IPS-20b (cell line): ENCODE measurements around the gene CNST.
"Not testable (repeated sequence)": the region's sequence is repeated elsewhere in the genome, so short reads cannot be mapped to it uniquely, and the experiment has no call there.

ENCODE experiments used
- H3K27ac ChIP-seq: one replicate; pipeline ENCODE4 v1.5.1; 2013; ENCODE audit warnings: low read length
- H3K27me3 ChIP-seq: 2 replicates; pipeline ENCODE4 v1.6.1; 2013; ENCODE audit warnings: mild to moderate bottlenecking, low read length, inconsistent platforms; ENCODE audit not compliant: insufficient read depth
- H3K36me3 ChIP-seq: 2 replicates; pipeline ENCODE4 v1.6.1; 2013; ENCODE audit warnings: low read depth, mild to moderate bottlenecking, inconsistent platforms, low read length, moderate library complexity; ENCODE audit not compliant: insufficient read depth
- H3K4me1 ChIP-seq: 2 replicates; pipeline ENCODE4 v1.6.1; 2013; ENCODE audit warnings: mild to moderate bottlenecking, control low read depth, inconsistent platforms, low read length, moderate library complexity; ENCODE audit not compliant: insufficient read depth
- H3K4me3 ChIP-seq: 2 replicates; pipeline ENCODE4 v1.5.1; 2013; ENCODE audit warnings: mild to moderate bottlenecking, low read length, inconsistent platforms
- H3K9ac ChIP-seq: 2 replicates; pipeline ENCODE4 v1.6.1; 2013; ENCODE audit warnings: low read depth, mild to moderate bottlenecking, inconsistent platforms, low read length, moderate library complexity
- H3K9me3 ChIP-seq: 2 replicates; pipeline ENCODE4 v1.6.1; 2013; ENCODE audit warnings: mild to moderate bottlenecking, low read depth, low read length, inconsistent platforms; ENCODE audit not compliant: insufficient read depth

The CNST gene

GRCh38 chr1:246564839-246565750 is 1.2 kb upstream of the CNST start:
- Histone ChIP-seq H3K4me1 (peaks cover 4% of the 10 kb centered on the region; the same call in 1 of the 2 replicates), H3K4me3 (peak overlapping the region; percentile 100), H3K9me3 (no peaks in the 10 kb centered on the region), H3K36me3 (peaks cover 28% of the 10 kb centered on the region), H3K9ac (peak overlapping the region; percentile 95), H3K27ac (no peak overlapping the region), H3K27me3 (no peaks in the 10 kb centered on the region)

DNA sequence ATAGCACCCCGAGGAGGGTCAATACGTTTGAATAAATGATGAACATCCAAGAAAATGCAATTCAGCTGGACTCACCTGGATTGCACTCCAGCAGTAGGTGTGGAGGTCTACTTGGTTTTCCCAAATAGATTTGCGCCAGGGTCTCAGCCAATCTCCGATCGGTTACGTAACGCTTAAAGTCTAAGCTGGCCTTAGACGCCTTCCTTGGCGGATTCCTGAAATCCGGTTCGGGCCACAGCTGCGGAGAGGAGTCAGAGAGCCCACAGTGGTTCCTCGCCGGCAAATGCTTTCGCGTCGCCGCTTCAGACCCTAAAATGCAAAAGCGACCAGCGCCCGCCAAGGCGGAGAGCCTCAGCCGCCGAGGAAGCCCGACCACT is 517 bp upstream of the CNST start:
- Histone ChIP-seq H3K36me3 (peaks cover 22% of the 10 kb centered on the region), H3K4me1 (peaks cover 4% of the 10 kb centered on the region; the same call in 1 of the 2 replicates), H3K4me3 (peak overlapping the region; percentile 100), H3K27ac (no peak overlapping the region), H3K9ac (peak overlapping the region; percentile 95), H3K9me3 (no peaks in the 10 kb centered on the region), H3K27me3 (no peaks in the 10 kb centered on the region)

DNA sequence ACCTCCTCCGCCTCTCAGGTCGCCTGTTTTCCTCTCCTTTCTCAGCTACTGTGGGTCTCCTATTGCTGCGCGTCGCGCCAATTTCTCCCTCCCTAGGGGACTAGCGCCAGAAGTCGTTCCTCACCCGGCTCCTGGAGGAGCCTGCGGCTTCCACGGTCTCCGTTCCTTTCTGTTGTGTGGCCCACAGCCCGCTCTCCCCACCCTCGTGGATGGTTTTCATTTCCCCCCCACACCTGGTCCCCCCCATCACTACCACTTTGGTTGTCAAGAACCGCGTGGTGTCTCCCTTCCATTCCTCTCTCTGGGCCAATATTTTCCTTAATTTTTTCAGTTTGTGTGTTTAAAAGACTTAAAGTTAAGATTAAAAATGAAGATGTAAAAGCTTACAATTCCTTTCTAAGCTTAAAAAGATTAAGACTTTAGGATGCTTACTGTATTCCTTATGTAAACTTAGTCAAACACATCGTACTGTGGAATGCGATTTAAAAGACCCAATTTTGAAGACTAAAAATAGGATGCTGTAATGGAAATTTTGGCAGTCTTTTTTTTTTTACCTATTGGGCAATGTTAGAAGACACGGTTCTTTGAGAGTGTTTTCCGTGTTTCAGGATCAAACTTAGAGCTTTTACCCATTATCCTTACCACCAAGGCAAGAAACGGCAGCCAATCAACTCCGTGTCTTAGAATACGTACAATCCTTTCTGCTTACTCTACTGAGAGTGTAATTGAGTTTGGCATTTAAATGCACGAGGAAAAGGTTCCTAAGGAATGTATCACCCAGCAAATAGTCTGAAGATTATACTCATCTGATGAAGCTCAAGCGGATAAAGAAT is 773 bp downstream of the CNST start:
- Histone ChIP-seq H3K9me3 (no peaks in the 10 kb centered on the region), H3K36me3 (peaks cover 21% of the 10 kb centered on the region), H3K27me3 (no peaks in the 10 kb centered on the region), H3K4me1 (peaks cover 4% of the 10 kb centered on the region; the same call in 1 of the 2 replicates), H3K9ac (peak overlapping the region; percentile 95), H3K4me3 (peak overlapping the region; percentile 100), H3K27ac (peak overlapping the region; percentile 91)

DNA sequence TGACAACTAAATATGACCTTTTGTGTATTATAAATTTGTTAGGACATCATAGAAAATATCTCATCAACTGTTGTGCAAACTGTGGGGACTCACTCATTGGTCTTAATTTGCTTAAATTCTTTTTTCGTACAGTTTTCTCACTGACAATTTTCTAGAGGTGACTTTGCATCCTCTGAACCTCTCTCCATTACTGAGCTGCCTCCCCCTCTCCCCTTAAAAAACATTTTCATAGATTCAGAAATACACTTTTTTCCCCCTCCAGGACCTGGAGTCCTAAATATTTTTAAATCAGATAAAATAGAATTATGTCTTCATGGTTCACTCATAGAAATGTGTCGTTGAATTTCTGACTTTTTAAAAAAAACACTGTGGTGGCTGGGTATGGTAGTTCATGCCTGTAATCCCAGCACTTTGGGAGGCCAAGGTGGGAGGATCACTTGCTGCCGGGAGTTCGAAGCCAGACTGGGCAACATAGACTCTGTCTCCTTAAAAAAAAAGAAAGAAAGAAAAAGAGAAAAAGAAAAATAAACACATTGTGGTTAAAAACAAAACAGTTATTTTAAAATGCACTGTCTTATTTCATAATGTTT is 1.5 kb downstream of the CNST start:
- peak overlapping the region; percentile 95; the same call in 1 of the 2 replicates for H3K9ac ChIP-seq
- H3K27ac ChIP-seq, result no peak overlapping the region
- no peaks in the 10 kb centered on the region for H3K27me3 ChIP-seq
- peak overlapping the region; percentile 100 for H3K4me3 ChIP-seq
- peaks cover 16% of the 10 kb centered on the region for H3K36me3 ChIP-seq
- H3K4me1 ChIP-seq, result peaks cover 4% of the 10 kb centered on the region; the same call in 1 of the 2 replicates
- H3K9me3 ChIP-seq, result no peaks in the 10 kb centered on the region

DNA sequence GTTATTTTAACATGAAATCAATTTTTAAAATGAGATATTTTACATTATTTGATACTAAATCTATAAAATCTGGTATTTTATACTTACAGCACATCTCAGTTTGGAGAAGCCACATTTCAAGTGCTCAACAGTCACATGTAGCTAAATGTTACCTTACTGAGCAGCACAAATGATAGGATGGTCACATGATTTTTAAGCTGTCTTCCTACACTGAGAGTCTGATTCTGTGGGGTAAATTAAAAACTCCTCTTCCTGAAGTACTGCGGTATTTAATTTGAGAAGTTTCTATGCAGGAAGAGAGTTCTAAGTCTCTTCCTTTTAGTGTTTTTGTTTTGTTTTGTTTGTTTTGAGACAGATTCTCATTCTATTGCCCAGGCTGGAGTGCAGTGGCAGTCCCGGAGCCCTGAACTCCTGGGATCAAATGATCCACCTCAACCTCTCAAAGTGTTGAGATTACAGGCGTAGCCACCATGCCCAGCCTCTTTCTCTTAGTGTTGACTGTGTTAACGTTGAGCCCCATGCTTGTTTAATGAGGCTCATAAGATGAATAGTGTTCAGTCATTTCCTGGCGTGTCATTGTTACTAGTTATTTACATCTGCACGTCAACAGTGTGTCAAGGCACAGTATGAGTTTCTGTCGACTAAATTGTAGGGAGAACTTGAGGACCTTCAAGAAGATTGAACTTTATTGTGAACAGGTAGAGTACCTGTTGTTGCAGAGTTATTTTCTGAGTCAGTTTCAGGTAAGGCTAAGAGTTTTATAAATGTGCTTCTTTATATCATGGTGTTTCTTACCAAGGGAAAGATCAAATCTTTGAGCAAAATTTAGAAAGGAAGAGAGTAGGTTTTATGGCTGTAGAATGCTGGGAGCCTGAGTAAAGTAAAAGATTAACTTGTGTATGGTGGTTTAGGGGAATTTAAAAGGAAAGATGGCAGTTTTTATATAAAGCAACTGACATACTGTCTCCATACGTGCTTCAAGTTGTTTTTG is 3.3 kb downstream of the CNST start:
- H3K27ac ChIP-seq, result no peak overlapping the region
- H3K4me3 ChIP-seq, result no peak overlapping the region
- peaks cover 4% of the 10 kb centered on the region; the same call in 1 of the 2 replicates for H3K4me1 ChIP-seq
- no peaks in the 10 kb centered on the region for H3K9me3 ChIP-seq
- no peak overlapping the region for H3K9ac ChIP-seq
- H3K36me3 ChIP-seq, result no peaks in the 10 kb centered on the region
- H3K27me3 ChIP-seq, result no peaks in the 10 kb centered on the region

- not testable (repeated sequence) for H3K4me3 ChIP-seq, H3K4me1 ChIP-seq, H3K9me3 ChIP-seq, H3K27me3 ChIP-seq, H3K36me3 ChIP-seq, H3K9ac ChIP-seq, H3K27ac ChIP-seq
Measured at GRCh38 chr1:246571309-246571708, 5.1 kb downstream of the CNST start.

GRCh38 chr1:246571953-246572352 is 5.7 kb downstream of the CNST start:
- no peaks in the 10 kb centered on the region; the same call in 1 of the 2 replicates for H3K4me1 ChIP-seq

DNA sequence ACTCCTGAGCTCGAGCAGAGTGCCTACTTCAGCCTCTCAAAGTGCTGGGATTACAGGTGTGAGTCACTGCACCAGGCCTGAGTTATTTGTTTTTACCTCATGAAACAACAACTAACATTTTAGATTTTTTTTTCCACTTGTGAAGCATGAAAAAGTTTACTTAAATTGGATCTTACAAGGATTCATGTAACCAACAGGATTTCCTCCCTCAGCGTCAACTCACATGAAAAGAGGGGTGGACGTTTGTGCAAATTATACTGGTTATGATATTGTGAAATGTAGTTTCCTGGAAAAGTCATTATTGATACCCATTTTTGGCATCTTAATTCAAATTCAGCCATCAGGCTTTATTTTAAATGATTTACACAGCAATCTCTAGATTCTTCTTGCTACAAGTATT is 6.5 kb downstream of the CNST start:
- Histone ChIP-seq H3K9ac (no peak overlapping the region), H3K27me3 (no peaks in the 10 kb centered on the region), H3K36me3 (no peaks in the 10 kb centered on the region), H3K9me3 (no peaks in the 10 kb centered on the region), H3K4me3 (no peak overlapping the region), H3K4me1 (no peaks in the 10 kb centered on the region; the same call in 1 of the 2 replicates), H3K27ac (no peak overlapping the region)

More at GRCh38 chr1:246571953-246572352, 5.7 kb downstream of the CNST start:
- no peak overlapping the region for H3K4me3 ChIP-seq
- H3K9ac ChIP-seq, result no peak overlapping the region
- H3K27ac ChIP-seq, result no peak overlapping the region
- no peaks in the 10 kb centered on the region for H3K36me3 ChIP-seq
- H3K9me3 ChIP-seq, result no peaks in the 10 kb centered on the region
- H3K27me3 ChIP-seq, result no peaks in the 10 kb centered on the region

DNA sequence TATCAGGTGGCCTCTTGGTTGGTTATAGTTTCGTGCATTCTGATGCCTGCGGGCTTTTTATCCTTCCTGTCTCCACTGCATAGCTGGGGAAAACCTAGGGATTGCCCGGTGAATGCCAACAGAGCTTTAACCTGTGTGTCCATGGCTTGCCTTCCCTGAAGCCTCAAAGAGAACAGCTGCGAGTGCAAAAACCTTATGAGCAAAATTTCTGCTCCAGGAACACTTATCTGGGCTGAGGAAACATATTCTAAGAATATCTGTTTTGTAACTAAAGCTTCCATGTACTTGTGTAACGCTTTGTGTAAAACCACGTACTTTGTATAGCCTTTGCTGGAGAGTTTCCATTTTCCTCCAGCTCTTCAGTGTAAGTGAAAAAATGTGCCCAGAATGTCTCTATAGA is 7.2 kb downstream of the CNST start:
- Histone ChIP-seq H3K4me3 (no peak overlapping the region), H3K36me3 (no peaks in the 10 kb centered on the region), H3K9me3 (no peaks in the 10 kb centered on the region), H3K27me3 (no peaks in the 10 kb centered on the region), H3K9ac (no peak overlapping the region), H3K4me1 (no peaks in the 10 kb centered on the region), H3K27ac (no peak overlapping the region)

DNA sequence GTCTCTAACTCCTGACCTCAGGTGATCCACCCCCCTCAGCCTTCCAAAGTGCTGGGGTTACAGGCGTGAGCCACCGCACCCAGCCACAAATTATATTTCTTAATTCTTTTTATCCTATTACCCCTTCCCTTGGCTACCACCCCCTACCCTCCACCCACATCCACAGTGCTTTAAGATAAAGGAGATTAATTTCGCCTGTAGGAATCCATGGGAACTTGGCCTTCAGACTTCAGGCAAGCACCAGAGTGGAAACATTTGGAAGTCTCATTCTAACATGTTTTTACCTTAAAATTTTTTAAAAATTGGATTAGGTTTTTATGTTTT is 10.4 kb downstream of the CNST start:
- no peak overlapping the region for H3K4me3 ChIP-seq
- H3K27ac ChIP-seq, result no peak overlapping the region
- H3K36me3 ChIP-seq, result no peaks in the 10 kb centered on the region
- H3K4me1 ChIP-seq, result no peaks in the 10 kb centered on the region
- no peaks in the 10 kb centered on the region for H3K9me3 ChIP-seq
- no peaks in the 10 kb centered on the region for H3K27me3 ChIP-seq
- no peak overlapping the region for H3K9ac ChIP-seq
